SKM-1 (cell line): ENCODE data around the gene ZNF273.

Experiments
- DNase-seq: peaks from one replicate; lab custom pipeline; 2025; ENCODE audit not compliant: unreplicated experiment; lab: John Stamatoyannopoulos, UW

The ZNF273 gene

GRCh38 chr7:64876792-64877713 is 26.0 kb upstream of the ZNF273 start:
- no peak for DNase-seq

GRCh38 chr7:64877714-64878610 is 25.1 kb upstream of the ZNF273 start:
- no peak for DNase-seq

- no peak for DNase-seq
Observed at GRCh38 chr7:64878684-64879083, 24.4 kb upstream of the ZNF273 start.

GRCh38 chr7:64879086-64879730 is 23.9 kb upstream of the ZNF273 start:
- DNase-seq: no peak

GRCh38 chr7:64879800-64880199 is 23.3 kb upstream of the ZNF273 start:
- DNase-seq: no peak

GRCh38 chr7:64880322-64881297 is 22.5 kb upstream of the ZNF273 start:
- DNase-seq: no peak

GRCh38 chr7:64881461-64882287 is 21.4 kb upstream of the ZNF273 start:
- DNase-seq: no peak

GRCh38 chr7:64882341-64883112 is 20.5 kb upstream of the ZNF273 start:
- no peak for DNase-seq

- no peak for DNase-seq
Observed at GRCh38 chr7:64883113-64883905, 19.8 kb upstream of the ZNF273 start.

GRCh38 chr7:64884085-64884912 is 18.8 kb upstream of the ZNF273 start:
- DNase-seq: no peak

- DNase-seq: no peak
Observed at GRCh38 chr7:64884913-64885370, 18.1 kb upstream of the ZNF273 start.

GRCh38 chr7:64885520-64886240 is 17.4 kb upstream of the ZNF273 start:
- DNase-seq: no peak

GRCh38 chr7:64886956-64887545 is 16.0 kb upstream of the ZNF273 start:
- DNase-seq: no peak

GRCh38 chr7:64887756-64888508 is 15.1 kb upstream of the ZNF273 start:
- peak; percentile 46 for DNase-seq

- DNase-seq: peak; percentile 75
Observed at GRCh38 chr7:64888561-64888900, 14.5 kb upstream of the ZNF273 start.
